HG03025 (cell line): ENCODE measurements around the gene PRR14L.
"Not testable (repeated sequence)": the region's sequence is repeated elsewhere in the genome, so short reads cannot be mapped to it uniquely, and the experiment has no call there.

Source experiments
- ATAC-seq: cut with Tn5 transposase; IDR thresholded peaks from one replicate; pipeline ENCODE4 v1.9.1; 2021; ENCODE audit warnings: mild to moderate bottlenecking, moderate library complexity; ENCODE audit not compliant: unreplicated experiment, low FRiP score

Gene PRR14L

GRCh38 chr22:31749636-31750364, at the start of gene PRR14L:
PRR14L (minus strand) TSS chr22:31750132; CDS start chr22:31738860, 11,272 bp downstream.
- peak; percentile 65 for ATAC-seq

GRCh38 chr22:31799358-31799757, 49.4 kb upstream of the PRR14L start:
- not testable (repeated sequence) for ATAC-seq

- no peak for ATAC-seq
These were observed 40.3 kb upstream of the PRR14L start for GRCh38 chr22:31790240-31790639.

DNA sequence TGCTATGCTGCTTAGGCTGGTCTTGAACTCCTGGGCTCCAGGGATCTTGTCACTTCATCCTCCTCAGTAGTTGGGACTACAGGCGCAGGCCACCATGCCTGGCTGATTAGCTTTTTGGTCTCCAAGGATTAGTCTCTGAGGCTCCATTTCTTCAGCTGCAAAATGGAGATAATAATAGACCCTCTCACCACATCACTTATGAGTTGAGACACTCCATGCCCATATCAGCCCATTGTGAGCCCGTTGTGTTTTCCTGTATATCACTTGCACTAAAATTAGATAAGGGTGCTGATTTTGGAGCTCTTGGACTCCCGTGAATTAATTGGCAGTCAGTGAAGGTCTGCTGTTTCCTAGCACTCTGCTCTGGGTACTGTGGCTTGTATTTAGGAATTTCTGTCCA, 39.9 kb upstream of the PRR14L start:
- ATAC-seq, result no peak

DNA sequence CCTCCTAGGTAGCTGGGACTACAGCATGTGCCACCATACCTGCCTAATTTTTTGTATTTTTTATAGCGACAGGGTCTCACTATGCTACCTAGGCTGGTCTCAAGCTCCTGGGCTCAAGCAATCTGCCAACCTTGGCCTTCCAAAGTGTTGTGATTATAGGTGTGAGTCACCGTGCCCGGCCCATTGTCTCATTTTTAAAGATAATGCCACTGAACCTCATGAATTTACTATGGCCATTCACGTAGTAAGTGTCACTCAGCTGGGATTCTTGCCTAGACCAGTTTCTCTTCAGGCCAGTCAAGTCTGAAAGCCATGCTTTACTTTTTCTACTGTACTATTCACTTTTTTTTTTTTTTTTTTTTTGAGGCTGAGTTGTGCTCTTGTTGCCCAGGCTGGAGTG, 26.3 kb upstream of the PRR14L start:
- ATAC-seq, result no peak

GRCh38 chr22:31773416-31773815, 23.5 kb upstream of the PRR14L start:
- ATAC-seq, result no peak

GRCh38 chr22:31768422-31769059, 18.6 kb upstream of the PRR14L start:
- no peak for ATAC-seq

- ATAC-seq, result no peak
These were observed 14.9 kb upstream of the PRR14L start for GRCh38 chr22:31764785-31765184.

DNA sequence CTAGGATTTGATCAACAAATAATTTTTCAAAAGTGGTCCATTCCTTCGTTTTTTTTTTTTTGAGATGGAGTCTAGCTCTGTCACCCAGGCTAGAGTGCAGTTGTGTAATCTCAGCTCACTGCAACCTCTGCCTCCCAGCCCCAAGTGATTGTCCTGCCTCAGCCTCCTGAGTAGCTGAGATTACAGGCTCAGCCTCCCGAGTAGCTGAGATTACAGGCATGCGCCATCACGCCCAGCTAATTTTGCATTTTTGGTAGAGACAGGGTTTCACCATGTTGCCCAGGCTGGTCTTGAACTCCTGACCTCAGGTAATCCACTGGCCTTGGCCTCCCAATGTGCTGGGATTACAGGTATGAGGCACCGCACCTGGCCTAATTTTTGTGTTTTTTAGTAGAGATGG, 8.9 kb upstream of the PRR14L start:
- not testable (repeated sequence) for ATAC-seq

DNA sequence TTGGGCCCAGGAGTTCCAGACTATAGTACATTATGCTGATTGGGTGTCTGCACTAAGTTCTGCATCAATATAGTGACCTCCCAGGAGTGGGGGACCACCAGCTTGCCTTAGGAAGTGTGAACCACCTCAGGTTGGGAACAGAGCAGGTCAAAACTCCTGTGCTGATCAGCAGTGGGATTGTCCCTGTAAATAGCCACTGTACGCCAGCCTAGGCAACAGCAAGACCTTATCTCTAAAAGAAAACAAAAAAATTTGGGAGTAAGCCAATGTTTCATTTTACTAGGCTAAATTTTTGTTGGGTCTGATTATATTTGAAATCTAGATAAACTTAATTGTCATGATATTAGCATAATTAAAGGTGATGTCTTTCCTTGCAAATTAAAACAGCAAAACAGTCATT, 7.3 kb upstream of the PRR14L start:
- ATAC-seq, result no peak

DNA sequence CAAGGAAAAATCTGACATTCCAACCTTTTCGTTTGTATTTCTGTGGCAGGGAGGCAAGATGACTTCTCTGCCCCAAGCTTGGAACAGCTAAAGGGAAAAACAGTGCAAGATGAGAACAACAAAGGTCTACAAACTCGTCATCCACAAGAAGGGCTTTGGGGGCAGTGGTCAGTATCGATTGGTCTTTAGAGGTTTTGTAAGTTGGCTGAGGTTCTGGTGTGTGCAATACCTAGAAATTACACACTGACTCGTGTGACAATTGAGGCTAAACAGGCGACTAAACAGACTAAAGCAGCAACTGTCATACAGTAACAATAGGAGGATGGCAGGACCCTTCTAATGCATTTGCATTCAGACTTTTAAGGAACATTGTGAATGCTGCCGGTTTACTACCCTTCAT, 4.9 kb upstream of the PRR14L start:
- ATAC-seq, result no peak

GRCh38 chr22:31753634-31754501, 3.9 kb upstream of the PRR14L start, which contains the start of gene DEPDC5:
DEPDC5 (plus strand) TSS chr22:31754019; CDS start chr22:31754922, 903 bp downstream.
- ATAC-seq, result peak; percentile 51

DNA sequence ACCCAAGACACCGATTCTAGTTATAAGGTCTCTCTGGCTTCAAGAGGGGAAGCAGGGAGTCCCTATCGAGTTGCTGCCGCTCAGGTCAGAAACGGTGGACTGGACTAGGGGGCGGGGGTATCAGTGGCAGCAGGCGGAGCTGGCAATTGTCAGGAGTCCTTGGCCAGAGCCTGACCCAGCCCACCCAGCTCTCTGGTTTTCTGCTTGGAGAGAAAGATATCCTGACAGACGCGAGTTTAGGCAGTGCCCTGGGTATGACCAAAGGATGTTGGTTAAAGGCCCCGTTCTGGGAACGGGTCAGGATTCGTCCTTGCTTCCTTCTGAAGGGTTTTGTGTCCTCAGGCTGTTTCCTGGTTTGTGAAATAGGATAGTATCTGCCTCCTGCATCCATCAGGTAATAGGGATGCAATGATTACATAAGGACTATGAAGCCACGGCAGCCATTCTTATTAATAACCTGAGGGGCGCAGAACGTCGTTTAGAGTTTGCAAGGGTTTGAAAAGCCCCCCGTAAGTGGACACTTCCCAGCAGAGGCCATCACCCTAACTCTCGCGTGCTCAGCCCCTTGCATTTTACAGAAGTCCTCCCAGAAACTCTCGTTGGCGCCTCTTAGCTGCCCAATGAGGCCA, 3.2 kb upstream of the PRR14L start:
- peak; percentile 11 for ATAC-seq

DNA sequence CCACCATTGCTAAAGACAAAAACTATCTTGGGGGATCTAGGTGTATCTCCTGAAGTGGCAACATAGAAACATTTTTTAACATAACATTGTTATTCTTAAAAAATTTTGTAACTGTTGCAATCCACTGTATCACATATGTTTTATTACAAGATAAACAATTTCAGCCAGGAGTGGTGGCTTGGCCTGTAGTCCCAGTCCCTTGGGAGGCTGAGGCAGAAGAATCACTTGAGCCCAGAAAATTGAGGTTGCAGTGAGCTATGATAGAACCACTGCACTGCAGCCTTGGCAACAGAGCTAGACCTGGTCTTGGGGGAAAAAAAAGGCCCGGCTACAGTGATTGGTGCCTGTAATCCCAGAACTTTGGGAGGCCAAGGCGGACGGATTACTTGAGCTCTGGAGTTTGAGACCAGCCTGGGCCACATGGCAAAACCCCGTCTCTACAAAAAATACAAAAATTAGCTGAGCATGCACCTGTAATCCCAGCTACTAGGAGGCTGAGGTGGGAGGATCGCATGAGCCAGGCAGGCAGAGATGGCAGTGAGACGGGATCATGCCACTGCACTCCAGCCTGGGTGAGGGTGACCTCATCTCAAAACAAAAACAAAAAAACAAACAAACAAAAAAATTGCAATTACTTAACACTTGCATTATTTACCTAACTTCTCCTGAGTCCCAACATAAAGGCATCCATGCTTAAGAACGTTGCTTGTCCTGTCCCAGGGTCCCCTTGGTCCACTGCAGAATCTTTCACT, 2.3 kb upstream of the PRR14L start:
- no peak for ATAC-seq

- no peak for ATAC-seq
These were observed 693 bp upstream of the PRR14L start for GRCh38 chr22:31750365-31751284.

- no peak for ATAC-seq
These were observed 1.4 kb downstream of the PRR14L start for GRCh38 chr22:31748490-31748889.

DNA sequence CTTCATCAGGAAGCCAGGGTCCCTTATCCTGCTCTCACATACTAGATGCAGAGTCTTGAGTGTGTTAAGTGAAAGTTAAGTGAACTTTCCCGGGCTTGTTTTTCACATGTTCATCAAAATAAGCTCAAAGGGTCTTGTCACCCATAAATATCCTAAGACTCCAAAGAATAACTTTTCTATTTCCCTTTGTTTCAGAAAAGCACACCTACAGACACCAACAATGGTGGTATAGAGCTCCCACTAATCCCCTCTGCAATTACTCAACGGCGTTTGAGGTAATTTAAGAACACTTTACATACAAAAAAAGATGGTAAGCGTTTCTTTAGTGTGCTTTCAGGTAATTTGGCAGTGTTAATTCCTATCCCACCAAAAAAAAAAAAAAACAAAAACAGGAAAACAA, 2.5 kb downstream of the PRR14L start:
- ATAC-seq, result no peak

DNA sequence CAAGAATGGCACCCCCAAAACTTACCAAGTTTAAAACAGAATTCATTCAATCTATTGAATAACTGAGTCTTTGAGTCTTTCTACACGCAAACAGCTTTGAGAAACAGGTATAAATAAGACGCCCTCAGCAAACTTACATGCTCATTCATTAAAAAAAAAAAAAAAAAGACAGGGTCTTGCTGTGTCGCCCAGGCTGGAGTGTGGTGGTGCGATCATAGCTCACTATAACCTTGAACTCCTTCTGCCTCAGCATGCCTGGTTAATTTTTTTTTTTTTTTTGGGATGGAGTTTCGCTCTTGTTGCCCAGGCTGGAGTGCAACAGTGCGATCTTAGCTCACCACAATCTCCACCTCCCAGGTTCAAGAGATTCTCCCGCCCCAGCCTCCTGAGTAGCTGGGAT, 6.1 kb downstream of the PRR14L start:
- no peak for ATAC-seq

DNA sequence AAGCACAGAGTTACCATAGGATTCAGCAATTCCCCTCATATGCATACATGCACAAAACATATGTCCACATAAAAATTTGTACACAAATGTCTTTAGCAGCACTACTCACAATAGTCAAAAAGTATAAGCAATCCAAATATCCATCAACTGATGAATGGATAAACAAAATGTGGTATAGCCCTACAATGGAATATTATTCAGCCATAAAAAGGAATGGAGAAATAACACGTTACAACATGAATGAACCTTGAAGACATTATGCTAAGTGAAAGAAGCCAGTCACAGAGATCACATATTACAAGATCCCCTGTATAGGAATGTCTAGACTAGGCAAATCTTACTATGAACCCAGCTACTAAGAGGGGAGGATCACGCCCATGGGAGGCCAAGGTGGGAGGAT, 7.2 kb downstream of the PRR14L start:
- no peak for ATAC-seq
